ENCODE measurements around the gene C1orf159.

- TF ChIP-seq POLR2A (IDR thresholded peaks at IDR 0.05): no peak
- TF ChIP-seq, protein P1, sequence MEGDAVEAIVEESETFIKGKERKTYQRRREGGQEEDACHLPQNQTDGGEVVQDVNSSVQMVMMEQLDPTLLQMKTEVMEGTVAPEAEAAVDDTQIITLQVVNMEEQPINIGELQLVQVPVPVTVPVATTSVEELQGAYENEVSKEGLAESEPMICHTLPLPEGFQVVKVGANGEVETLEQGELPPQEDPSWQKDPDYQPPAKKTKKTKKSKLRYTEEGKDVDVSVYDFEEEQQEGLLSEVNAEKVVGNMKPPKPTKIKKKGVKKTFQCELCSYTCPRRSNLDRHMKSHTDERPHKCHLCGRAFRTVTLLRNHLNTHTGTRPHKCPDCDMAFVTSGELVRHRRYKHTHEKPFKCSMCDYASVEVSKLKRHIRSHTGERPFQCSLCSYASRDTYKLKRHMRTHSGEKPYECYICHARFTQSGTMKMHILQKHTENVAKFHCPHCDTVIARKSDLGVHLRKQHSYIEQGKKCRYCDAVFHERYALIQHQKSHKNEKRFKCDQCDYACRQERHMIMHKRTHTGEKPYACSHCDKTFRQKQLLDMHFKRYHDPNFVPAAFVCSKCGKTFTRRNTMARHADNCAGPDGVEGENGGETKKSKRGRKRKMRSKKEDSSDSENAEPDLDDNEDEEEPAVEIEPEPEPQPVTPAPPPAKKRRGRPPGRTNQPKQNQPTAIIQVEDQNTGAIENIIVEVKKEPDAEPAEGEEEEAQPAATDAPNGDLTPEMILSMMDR (IDR thresholded peaks at IDR 0.05): no peak
Measured at GRCh38 chr1:1043921-1044320, 72.0 kb downstream of the C1orf159 start.

Data from esophagus squamous epithelium (tissue), 4 donors.